Measurements from ENCODE around the gene ARHGAP26.

GRCh38 chr5:143151056-143151700 is 381.0 kb downstream of the ARHGAP26 start:
- no peak for TF ChIP-seq CTCF (IDR thresholded peaks at IDR 0.05; ENCODE audit: low read length)
- no peak for TF ChIP-seq EZH2 (IDR thresholded peaks at IDR 0.05; ENCODE audit: borderline replicate concordance, low read length)
